Smooth muscle cell of the brain vasculature (primary cell): ENCODE measurements around the gene PIGZ.

Experiments used
- DNase-seq: peaks from one replicate; pipeline ENCODE4 v3.0.0-alpha.2; 2012; ENCODE audit warnings: low read depth, low spot score

PIGZ gene

DNA sequence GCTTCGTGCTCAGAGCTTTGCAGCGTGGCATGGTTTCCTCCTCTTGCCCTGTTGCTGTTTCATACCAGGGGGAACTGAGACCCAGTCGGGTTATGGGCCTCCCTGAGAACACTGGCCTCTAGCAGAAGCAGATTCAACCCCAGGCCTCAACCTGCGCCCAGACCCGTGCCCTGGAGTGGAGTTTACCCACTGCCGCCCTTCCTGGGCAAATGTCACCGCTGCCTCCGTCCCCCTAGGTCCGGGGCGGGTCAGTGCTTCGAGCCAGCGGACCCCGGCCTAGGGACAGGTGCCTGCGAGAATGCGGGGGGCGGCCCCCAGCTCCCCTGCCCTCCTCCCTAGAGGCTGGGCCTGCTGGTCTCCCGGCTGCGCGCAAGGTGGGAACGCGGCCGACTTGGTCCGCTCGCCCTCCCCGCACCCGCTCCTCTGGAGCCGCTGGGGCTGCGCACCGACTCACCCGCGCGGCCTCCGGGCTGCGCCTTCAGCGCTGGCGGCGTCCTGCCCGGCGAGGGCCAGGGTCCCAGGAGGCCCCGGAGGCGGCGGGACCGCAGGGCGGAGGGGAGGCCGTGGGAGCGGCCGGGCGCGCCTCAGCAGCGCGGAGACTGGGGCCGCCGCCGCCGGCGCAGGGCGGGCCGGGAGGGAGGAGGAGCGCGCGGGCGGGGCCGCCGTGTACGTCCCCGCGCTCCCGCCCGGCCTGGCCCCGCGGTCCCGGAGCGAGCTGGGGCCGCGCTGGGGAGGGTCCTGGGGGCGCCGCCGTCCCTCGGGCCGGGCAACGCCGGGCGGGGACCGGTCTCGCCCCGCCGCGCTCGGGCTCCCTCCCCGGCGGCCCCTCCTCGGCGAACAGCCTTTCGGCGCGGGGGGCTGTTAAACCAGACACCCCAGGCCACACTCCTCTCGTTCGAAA is at the start of gene PIGZ:
PIGZ (minus strand) TSS at position 601 of the 901 bp plus-strand sequence. CDS start 16,802 bp downstream, outside the sequence.
- no peak for DNase-seq

DNA sequence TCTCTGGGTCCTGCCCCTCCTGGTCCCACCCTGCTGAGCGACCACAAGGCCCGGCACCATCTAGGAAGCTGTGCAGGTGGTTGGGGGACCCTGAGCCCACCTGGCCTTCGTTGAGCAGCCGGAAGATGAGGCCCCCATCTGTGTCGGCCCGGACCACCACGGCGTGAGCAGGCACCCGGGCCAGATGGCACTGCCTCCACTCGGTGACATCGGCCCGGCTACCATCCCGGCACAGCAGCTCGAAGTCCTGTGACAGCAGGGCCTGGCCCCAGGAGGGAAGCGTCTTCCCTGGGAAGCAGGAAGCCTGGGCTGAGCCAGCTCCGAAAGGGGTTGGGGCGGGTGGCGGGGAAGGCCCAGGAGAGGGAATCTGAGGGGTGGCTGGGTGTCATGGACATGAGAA is 48.4 kb upstream of the PIGZ start:
- no peak for DNase-seq

DNA sequence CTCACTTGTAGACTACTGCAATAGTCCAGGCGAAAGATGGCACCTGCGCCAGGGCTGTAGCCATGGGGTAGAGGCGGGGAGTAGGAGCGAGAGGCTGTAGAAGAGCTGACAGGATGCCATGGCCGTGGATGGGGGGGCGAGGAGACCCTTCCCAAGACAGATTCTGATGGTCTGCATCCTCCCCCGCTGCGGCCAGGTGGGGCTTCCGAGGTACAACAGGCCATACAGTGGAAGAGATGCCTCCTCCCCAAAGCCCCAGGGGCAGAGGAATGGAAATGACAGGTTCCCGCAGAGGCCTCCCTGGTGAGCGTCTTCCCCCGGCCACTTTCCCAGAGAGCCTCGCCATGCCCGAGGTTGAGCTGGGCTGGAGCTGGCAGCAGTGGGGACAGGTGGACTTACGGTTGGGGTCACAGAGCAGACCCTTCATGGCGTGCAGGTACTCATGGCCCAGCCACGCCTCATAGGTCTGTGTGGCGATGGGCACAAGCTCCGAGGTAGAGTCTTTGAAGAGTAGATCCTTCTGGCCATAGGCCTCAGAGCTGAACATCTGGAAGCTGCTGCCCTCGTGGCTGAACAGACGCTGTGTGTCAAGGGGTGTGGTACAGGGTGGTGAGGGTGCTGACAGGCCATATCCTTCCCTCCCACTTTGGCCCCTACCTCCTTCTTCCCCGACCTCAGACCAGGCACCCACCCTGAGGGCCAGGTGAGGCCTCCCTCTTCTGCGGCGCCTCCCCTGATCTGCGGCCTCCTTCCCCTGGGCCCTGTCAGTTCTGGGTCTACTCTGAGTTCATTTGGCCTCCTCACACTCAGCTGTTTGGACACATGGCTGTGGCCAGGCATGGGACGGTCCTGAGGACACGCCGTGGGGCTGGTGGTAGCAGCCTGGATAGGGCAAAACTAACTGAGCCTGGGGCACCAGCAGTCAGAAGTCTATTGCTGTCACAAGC is 47.4 kb upstream of the PIGZ start:
- no peak for DNase-seq

DNA sequence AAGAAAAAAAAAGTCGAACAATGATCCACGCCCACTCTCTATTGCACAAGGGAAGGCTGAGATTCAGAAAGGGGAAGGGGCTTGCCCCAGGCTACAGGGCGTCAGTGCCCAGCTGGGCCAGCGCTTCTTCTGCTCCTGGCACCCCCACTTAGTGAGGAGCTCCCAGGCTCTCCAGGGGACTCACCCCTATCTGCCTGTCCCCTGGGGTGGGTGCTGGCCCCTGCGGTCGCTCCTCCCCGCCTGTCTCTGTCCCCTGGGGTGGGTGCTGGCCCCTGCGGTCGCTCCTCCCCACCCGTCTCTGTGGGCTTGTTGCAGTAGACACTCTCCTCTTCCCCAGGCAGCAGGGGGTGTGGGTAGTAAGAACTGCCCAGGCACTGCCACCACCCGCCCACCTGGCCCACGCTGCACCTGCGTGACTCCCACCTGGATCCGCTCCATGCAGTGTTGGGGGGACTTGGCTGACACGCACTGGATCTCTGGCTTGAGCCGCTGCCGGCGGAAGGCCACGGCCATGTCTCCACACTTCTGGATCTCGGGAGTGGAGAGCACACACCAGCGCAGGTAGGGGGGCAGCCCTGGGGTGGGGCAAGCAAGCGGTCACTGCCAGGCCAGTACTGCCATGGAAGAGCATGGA is 46.4 kb upstream of the PIGZ start:
- no peak for DNase-seq

DNA sequence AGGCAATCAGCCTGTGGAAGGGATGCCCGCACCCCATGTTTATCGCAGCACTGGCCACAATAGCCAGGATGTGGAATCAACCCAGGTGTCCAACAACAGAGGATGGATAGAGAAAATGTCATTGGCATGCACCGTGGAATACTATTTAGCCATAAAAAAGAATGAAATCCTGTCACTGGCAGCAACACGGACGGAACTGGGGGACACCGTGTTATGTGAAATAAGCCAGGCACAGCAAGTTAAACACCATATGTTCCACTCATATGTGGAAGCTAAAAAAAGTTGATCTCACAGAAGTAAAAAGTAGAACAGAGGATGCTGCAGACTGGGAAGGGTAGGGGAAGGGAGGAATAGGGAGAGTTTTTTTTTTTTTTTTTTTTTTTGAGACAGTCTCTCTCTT is 45.4 kb upstream of the PIGZ start:
- no peak for DNase-seq

GRCh38 chr3:197012540-197012883 is 43.9 kb upstream of the PIGZ start:
- DNase-seq: no peak

DNA sequence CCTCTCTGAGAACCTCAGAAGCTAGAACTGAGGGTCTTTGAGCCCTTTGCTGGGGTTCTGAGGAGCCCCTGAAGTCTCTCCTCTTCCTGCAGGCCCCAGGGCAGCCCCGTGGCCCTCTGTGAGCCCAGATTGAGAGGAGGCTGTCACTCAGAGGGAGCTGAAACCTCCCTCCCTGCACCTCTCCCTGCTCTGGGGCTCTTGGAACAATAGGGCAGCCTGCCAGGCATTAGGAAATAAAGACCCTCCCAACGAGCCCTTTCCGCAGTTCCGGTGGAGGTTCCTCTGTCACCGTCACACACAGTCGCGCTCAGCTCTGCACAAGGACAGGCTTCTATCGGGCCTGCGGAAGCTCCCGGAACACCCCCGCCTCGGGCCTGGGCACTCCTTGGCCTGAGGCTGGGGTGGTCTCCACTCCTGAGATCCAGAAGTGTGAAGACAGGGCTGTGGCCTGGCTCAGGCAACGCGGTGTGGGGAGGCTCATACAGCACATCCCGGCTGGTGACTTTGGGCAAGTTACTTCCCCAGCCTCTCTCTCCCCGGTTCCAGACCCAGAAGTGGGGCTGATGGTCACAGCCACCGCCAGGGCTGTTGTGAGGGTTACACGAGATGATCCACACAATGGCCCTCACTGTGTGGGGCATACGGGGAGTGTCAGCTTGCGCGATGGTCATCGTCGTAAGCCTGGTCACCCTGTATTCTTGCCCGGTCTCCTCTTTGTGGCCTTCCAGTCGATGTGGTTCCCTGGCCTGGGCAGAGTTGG is 43.3 kb upstream of the PIGZ start:
- DNase-seq: no peak

- DNase-seq: no peak
These were observed 42.1 kb upstream of the PIGZ start for GRCh38 chr3:197010556-197011351.

DNA sequence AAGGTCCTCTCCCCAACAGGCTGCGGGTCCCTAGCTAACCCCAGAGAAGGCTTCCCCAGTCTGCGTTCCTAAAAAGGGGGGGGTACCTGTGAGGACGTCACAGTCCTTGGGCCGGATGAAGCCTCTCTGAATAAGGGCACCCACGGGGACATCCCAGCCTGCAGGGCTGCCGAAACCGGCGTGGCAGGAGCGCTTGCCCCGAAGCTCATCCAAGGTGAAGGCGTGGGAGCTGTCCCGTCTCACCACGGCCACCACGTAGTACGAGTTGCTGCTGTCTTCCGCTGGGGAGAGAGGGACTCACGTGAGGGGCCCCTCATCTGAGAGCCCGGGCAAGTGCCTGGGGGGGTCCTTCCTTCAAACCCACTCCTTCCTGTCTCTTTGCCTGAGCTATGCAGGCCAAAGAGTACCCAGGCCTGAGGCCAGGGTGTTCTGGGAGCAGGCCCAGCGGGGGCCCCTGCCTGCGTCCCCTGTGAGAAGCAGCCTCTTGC is 40.9 kb upstream of the PIGZ start:
- no peak for DNase-seq

GRCh38 chr3:197008436-197009209 is 40.0 kb upstream of the PIGZ start:
- DNase-seq: no peak

- no peak for DNase-seq
These were observed 39.3 kb upstream of the PIGZ start for GRCh38 chr3:197007953-197008352.

DNA sequence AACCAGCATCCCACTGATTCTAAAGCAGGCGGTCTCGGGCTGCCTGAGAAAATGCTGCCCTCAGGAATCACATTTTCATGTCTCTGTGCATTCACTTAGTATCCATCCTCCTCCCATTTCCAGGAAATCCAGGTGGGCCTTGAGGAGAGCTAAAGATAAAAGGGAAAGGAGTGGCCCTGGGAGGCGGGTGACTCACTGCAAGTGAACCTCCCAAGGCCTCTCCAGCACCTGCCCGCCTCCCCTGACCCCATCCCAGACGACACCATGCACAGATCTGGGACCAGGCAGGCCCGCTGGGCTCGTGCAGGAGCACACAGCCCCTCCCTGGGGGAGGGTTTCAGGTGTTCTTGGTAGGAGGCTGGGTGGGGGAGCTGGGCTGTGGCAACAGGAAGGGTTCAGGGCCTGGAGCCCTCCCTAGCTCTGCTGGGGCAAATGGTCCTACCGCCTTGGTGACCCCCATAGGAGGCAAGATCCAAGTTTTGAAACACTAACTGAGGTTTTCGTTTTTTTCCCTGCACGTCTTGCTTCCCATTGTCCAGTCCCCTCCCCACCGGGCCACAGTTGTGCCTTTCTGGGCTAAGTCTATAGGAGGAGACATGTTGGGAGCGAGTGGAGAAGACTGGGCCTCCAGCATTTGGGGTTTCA is 38.8 kb upstream of the PIGZ start:
- DNase-seq: no peak

DNA sequence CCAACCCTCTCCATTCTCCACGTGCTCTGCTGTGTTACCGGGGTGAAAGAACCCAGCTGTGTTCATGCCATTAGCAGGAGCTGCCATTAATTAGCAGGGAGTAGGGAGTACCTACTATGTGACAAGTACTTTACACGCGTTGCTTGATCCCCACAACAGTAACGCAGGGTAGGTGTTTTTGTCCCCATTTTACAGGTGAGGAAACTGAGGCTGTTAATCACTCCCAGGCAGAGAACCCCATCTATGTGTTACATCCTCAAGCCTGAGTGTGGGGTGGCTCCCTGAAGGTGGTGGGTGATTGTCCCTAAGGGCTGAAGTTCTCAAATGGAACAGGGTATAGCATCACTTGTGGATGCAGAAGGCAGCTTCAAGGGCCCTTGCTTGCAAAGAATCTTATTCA is 38.2 kb upstream of the PIGZ start:
- DNase-seq: no peak

DNA sequence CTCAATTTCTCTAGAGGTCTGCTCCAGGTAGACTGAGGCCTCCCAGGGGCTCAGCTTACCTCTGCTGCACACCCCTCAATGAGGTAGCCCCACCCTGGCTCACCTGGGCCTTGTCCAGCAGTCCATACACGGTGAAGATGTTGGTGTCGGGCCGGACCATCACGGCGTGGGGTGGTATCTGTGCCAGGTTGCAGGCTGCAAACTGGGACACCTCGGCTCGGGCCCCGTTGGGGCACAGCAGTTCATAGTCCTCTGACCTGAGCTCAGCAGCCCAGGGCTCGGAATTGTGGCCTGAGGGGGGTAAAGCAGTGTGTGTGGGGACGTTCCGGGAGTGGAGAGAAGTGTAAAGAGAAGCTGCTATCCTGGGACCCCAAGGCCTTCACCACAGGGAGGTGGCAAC is 37.8 kb upstream of the PIGZ start:
- no peak for DNase-seq

DNA sequence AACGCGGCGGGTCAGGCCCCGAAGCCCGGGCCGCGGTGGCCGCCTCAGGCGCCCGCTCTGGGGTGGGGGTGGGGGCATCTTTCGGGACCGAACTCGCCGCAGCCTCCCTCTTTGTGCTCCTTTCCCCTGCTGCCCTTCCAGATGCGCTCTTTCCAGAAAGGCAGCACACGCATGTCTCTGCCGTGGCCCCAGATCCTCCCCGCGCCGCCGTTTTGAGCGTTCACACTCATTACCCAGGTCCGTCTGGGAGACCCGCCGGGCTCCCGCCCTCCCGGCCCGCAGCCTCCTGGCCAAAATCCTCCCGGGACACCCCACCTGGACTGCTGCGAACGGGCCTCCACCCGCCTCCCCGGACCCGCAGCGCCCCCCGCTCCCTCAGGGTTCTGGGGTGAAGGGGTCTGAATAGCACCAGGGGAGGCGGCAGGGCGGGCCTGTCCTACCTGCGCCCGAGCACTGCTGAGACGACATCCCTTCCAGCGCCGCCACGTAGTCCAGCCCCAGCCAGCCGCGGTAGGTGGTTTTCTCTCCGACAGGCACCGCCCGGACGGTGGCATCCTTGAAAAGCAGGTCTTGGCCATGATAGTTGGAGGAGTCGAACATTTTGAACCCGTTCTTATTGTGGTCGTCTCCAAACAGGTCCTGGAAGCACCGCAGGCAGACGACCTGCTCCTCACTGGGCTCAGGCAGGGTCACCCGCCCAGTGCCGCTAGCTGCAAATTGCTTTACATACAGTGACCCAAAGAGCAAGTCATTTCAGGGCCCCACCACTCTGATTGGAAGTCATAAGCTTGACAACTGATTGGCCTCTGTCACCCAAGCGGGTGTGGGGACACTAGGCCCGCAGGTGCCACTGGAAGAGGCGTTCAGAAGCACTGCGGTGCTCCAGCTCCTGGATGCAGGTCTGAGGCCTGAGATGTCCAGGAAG is 35.1 kb upstream of the PIGZ start:
- no peak for DNase-seq

- DNase-seq: no peak
These were observed 34.2 kb upstream of the PIGZ start for GRCh38 chr3:197002701-197003454.

DNA sequence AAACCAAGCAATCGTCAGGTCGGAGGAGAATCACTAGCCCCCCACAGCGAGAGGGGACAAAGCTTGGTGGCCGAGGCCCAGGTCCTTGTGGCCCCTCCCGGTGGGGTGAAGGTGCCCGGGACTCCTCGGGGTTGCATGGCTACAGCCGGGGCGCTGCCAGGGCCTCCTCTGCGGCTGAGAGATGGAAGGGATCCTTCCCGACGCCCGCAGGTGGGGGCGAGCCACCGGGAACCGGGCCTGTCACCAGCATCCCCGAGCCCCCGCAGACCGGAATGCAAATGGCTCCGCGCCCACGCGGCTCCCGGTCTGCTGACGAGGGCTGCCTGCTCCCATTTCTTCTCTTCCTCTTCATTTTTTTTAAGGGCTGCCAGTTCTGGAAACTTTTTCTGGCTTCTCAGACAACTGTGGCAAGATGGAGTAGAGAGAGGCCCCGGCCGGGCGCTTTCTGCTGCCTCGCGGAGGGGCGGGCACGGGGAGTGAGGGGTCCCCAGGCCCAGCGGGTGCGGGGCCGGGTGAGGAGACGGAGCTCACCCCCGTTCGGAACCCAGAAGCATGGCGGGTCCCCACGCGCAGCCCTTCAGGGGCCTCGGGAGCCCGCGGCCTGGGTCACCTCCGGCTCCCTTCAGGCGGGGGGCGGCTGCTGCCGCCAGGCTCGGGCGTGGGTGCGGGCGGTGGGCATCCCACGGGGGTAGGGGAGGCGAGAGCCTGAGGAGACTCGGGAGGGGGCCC is 33.5 kb upstream of the PIGZ start:
- DNase-seq: no peak
